Occipital lobe (tissue), 2 donors: ENCODE results near the gene TSEN54. TPM values are rescaled to one million over a fixed set of nuclear protein-coding genes. Genes with fewer than 3 reads are reported as not detected.

ENCODE experiments used
- DNase-seq: peaks from one replicate; lab custom pipeline; 2025; lab: John Stamatoyannopoulos, UW
- total RNA-seq: library from RNA; depleted of rRNA; stranded (reverse); fragments of >200 nt; gene quantifications from one replicate; pipeline ENCODE4 v1.2.3, GENCODE V29; 2014

TSEN54 gene
- total RNA-seq, 1 donor from 2014 or later: 8.1 TPM

GRCh38 chr17:75503976-75504346, 12.4 kb upstream of the TSEN54 start:
- DNase-seq: no peak

DNA sequence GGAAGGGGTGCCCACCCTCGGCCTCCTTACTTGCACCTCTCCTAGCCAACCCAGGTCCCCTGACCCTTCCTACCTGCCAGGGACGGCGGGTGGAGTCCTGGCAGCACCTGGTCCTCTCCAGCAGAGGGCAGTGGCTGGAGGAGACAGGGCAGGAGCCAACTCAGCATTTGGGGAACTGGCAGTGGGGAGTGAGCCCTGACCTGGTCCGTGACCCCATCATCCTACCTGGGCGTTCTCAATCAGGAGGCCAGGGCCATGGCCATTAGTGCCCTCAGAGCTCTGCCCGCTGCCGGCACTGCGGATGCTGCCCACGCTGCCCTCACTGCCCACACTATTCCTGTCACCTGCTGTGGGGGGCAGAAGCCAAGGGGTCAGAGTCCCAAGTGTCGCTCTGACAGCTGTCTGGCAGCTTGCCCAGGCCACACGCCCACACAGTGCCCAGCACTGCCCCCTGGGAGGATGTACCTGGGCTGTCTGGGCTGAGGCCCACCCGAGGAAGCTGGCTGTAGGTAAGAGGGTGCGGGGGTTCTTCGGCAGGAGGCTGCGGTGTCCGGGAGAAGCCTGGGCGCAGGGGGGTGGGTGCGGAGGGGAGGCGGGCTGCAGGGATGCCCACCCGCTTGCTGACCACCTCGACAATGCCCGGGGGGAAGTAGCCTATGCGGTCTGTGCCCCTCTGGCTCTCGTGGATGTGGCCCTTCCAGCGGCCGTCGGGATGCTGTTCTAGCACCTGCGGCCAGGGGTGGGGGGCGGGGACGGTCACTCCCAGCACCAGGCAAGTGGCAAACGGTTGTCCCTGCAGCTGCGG, 11.8 kb upstream of the TSEN54 start:
- DNase-seq: no peak

GRCh38 chr17:75505152-75505409, 11.2 kb upstream of the TSEN54 start:
- no peak for DNase-seq

GRCh38 chr17:75505640-75506039, 10.7 kb upstream of the TSEN54 start:
- DNase-seq: no peak

DNA sequence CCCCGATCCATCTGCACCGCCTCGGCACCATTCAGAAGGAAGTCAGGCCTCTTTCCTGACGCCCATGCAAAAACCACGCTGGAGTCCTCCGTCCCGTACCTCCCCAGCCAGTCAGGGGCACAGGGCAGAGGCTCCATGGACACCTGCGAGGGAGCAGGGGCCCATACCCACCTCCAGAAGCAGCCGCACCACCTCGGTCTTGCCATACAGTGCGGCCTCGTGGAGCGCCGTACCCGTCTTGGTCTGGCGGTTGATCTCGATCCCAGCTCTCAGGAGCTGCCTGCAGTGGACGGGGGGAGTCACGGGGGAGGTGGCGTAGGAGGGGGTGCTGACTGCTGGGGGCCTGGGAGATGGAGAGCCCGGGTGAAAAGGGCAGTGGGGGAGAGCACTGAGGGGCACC, 10.2 kb upstream of the TSEN54 start:
- DNase-seq: no peak

DNA sequence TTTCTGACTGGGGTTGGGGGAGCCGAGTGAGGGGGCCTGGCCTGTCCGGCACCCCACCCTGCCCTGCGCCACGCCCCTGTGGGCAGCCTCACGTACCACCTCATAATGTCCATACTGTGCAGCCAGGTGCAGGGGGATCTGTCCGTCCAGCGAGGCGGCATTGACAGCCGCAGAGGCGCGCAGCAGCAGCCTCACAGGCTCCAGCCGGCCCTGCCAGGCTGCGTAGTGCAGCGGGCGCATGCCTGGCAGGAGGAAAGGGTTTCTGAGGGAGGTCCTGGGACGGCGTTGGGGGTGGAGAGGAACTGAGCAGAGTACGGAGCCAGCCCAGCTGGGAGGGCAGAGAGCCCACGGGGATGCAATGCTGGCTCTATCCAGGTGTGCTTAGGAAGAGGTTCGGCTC, 9.4 kb upstream of the TSEN54 start:
- no peak for DNase-seq

DNA sequence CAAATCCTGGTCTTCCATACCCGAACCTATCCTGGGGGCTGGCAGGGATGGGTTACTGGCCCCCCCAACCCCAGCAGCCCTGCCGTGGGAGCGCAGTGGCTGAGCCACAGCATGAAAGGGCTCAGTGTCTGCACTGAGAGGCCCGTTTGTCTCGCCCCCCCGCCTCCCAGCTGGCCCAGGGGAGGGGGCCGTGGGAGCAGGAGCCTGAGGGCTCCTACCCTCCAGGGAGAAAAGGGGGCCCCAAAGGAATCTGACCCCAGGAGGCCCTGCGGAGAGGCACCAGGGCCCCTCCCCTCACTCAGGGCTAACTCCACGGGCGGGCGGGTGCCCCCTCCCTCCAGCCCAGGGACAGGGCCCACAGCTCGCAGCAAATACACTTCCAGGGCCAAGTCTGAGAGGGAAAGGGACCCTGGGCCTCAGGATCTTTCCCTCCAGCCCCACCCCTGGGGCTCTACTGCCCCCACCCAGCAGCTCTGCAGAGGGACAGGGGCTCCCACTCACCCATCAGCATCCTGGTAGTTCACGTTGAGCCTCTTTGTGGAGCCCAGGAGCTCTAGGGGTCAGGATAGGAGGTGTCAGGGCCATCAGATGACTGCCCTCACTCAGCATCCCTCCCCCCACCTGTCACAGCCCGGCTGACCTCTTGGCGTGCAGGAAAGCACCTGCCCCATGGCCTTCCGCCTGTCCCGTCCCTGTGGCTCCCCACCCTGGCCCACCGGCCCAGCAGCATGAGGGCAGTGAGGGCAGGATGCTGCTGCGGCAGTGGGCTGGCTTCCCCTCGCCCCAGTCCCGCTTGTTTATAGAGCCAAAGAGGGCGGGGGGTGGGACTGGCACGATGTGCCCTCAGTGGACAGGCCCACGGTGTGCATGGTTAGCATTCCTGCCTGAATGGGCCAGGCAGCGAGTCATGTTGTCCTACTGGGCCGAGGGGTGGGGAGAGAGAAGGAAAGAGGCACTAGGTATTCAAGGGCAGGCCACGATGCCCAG, 8.3 kb upstream of the TSEN54 start:
- DNase-seq: peak; percentile 61

- DNase-seq: no peak
These were observed 7.4 kb upstream of the TSEN54 start for GRCh38 chr17:75508931-75509361.

DNA sequence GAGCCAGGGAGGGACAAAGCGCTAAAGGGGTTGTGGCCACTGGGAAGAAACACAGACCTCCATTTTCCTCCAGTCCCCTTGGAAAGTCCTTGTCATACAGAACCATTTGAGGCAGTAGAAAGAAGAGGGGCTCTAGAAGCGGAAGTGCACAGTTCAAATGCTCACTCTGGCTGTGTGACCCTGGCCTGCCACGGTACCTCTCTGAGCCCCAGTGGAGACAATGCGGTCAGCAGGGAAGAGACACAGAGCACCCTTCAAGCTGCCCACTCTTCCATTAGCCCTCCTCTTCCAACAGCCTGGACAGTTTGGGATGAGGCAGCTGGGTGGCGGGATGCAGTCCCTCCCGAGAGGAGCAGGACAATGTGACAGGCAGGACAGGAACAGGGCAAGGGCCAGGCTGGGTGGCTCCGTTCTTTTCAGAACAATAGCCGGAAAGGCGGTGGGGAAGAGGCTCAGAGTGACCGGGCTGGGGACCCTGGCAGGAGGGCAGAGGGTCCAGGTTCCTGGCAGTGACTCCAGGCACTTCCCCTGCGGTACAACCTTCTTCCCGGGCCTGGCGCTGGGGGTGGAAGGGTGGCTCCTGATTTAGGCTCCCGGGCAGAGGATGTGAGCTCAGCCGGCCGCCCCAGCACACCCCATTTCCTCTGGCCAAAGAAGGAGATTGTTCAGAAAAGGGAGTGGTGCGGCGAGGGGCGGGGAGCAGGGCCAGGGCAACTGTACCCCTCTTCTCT, 6.6 kb upstream of the TSEN54 start:
- DNase-seq: no peak

GRCh38 chr17:75511270-75511609, 5.1 kb upstream of the TSEN54 start:
- DNase-seq: no peak

DNA sequence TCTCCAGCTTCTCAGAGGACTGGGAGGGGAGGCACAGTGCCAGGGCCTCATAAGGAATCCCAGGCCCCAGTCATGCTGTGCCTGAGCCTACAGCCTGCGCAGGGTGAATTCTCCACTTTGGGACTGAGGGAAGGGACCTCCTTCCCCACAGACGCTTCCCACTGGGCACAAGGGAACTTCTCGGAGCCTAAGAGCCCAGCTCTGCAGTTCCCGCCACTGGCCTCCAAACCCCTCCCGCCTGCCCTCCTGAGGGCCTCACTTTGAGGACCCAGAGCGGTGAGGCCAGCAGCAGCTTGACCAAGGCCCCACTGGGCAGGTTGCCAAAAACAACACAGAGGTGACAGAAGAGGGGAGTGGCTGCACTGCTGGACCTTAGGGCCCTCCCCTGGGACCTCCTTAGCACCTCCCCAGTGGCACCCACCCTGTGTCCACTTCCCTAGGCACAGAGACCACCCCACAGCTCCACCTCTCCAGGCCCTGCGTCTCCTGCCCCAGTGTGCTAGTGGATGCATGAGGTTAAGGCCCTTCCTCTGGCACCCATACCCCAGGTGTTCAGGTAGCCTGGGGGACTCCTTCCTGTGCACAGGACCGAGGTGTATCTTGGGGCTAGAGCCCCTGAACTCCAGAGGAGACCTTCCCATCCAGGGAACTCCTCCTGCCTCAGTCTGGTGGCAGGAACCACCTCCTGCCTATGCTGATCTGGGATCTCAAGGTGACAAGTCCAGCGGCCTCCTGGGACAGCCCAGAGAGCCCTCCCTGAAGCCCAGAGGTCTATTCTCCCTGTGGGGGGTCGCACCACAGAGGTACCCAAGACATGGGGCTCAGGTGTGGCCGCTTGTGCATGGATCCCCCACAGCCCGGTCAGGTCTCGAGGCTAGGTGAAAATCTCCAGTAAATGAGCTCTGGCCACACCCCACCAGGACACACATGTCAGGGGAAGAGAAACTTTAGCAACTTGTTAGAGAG, 4.4 kb upstream of the TSEN54 start:
- DNase-seq: no peak

DNA sequence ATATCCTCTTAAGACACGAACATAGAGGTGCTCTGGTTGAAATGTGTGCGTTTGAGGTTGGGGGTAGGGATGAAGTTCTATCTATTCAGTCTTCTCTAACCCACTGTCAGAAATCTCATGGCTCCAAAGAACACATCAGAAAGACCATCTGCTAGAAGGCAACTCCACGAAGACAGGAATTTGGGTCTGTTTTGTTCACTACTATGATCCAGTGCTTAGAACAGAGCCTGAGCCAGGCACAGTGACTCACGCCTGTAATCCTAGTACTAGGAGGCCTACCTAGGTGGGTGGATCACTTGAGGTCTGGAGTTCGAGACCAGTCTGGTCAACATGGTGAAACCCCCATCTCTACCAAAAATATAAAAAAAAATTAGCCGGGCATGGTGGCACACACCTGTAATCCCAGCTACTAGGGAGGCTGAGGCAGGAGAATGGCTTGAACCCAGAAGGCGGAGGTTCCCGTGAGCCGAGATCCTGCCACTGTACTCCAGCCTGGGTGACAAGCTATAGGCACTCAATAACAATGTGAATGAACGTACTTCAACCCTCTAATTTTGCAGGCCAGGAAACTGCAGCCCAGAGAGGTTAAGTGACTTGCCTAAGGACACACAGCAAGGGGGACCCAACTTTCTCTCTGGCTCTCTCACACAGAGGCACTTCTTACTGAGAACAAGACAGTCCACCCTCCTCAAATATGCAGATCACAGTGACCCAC, 3.2 kb upstream of the TSEN54 start:
- DNase-seq: no peak

- no peak for DNase-seq
These were observed 2.7 kb upstream of the TSEN54 start for GRCh38 chr17:75513641-75514000.

DNA sequence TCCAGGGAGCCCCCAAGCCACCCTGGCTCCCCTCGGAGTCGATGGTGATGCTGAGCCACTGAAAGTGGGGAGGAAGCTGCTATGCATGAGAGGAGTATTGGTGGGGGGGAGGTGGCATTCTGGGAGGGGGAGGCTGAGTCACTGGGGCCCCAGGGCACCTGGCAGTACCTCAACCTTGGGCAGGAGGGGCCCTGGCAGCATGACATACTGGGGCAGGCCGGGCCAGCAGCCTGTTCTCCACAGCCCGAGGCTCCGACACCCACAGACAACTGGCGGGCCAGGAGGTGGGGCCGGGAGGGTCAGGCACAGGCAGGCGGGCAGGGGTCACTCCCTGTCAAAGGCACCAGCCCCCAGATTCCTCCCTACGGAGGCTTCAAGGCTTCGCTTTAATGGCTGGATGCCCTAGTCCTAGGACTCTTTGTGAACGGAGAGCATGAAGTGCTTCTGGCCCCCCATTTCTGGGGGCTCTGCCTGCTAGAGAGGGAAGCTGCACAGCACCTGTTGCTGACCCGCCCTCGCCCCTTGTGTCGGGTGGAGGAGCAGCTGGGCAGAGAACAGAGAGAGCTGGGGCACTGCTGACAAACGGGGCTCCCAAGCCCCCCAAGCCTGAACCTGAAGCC, 1.9 kb upstream of the TSEN54 start:
- no peak for DNase-seq

DNA sequence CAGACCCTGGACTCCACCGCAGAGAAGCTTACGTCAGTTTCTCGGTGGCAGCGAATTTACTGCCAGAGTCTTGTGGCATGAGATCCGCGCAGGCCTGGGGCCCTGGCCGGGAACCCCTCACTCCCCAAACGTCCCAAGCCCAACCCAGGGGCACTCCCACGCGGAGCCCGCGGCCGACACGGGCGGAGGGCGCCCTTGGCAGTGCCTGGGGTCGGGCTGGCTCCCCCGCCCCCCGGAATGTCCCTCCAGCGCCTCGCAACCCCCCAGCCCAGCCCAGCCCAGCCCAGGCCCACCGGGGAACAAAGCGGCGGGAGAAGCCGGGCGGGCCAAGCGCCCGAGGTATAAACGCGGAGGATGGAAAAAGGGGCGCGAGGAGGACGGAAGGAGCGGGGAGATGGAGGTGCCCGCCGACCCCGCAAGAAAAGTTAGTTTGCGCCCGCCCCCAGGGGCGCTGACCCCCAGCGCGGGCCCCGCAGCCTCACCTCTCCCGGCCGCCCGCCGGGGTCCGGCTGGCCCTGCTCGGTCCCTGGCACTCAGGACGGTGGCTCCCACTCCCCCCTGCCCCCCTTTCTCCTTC, 1.3 kb upstream of the TSEN54 start:
- DNase-seq: no peak

GRCh38 chr17:75515496-75516254, 653 bp upstream of the TSEN54 start, which contains the start of gene CASKIN2:
Gene CASKIN2, minus strand, starts transcription at chr17:75515537. Its CDS starts 1,733 bp downstream, at chr17:75513804.
- peak; percentile 92 for DNase-seq

DNA sequence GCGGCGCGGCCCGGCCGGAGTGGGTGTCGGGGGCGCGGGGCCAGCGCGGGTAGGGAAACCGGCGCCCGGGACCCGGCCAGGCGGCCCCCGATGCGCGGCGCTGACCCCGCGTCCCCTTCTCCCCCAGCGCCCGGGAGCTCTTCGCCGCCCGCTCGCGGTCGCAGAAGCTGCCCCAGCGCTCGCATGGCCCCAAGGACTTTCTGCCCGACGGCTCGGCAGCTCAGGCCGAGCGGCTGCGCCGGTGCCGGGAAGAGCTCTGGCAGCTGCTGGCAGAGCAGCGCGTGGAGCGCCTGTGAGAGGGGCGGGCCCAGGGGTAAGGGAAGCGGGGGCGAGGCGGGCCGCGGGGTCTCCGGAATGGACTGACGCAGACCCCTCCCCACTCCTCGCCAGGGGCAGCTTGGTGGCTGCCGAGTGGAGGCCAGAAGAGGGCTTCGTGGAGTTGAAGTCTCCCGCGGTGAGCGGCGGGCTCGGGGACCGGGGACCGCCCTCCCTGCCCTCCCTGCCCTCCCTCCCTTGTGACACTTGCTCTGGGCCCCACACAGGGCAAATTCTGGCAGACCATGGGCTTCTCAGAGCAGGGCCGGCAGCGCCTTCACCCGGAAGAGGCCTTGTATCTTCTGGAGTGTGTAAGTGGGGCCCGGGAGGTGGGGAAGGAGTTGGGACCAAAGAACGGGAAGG, 430 bp downstream of the TSEN54 start:
- DNase-seq: no peak

GRCh38 chr17:75517297-75517865, 1.1 kb downstream of the TSEN54 start:
- DNase-seq: no peak
